GM19324 (cell line): ENCODE measurements around the gene ATG13.
"Not testable (repeated sequence)": the region's sequence is repeated elsewhere in the genome, so short reads cannot be mapped to it uniquely, and the experiment has no call there.

Source experiments
- ATAC-seq: cut with Tn5 transposase; IDR thresholded peaks from one replicate; pipeline ENCODE4 v1.9.1; 2021; ENCODE audit warnings: mild to moderate bottlenecking, moderate library complexity; ENCODE audit not compliant: unreplicated experiment, low FRiP score

The ATG13 gene

GRCh38 chr11:46617134-46617971 lies at the start of gene ATG13, which contains the start of gene HARBI1:
TSS of gene ATG13 (plus strand) at chr11:46617553. CDS start at chr11:46644292, 26,739 bp downstream.
TSS of gene HARBI1 (minus strand) at chr11:46617227. CDS start at chr11:46616237, 990 bp downstream.
- peak; percentile 98 for ATAC-seq

DNA sequence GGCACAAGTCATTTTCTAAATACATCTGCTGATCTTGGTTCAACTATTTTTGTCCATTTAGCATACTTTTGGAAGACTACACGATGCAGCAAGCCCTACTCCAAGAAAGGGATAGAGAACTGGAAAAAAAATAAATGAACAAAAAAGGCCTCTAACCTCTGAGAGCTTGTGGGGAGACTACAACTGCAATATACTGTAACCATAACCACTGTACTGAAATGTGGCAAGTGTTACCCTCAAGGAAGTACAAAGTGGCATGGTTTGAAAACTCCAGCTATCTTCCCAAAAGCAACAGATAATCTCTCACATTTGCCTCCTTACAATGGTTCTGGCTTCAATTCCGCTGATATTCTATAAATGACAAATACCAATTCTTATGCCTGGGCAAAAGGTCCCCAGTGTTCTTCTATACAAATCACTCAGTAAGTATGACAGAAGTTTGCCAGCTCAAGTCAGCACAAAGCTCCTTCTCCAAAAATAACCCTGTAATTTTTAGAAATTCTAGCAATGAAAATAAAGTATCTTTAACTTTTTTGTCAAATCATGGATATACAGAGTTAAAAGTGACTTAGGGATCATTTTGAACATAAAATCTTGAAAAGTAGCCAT lies 46.5 kb upstream of the ATG13 start:
- no peak for ATAC-seq

DNA sequence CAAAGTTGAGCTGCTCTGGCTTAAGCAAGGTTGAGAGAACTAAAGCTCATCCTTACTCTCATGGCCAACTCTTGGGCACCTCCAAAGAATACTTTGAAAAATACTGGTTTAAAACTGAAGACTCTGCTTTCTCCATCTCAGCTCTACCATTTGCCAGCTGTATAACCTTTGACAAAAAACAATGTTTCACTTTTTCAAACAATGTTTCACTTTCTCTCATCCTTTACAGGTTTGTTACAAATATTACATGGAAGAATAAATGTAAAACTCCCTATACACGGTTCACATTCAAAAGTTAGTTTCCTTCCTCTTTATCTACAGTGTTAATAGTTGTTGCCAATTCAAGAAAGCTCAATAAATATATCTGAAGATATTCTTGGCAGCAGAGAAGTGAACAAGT lies 42.7 kb upstream of the ATG13 start:
- ATAC-seq: no peak

DNA sequence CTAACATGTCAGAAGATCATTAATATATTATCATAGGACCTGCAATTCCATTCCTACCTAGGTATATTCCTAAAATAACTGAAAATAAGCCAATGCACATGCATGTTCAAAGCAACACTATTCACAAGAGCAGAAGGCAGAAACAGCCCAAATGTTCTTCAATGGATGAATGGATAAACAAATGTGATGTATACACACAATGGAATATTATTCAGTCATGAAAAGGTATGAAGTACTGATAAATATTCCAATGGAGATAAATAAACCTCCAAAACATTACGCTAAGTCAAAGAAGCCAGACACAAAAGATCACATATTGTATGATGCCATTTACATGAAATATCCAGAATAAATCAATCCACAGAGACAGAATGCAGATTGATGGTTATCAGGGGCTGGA lies 40.3 kb upstream of the ATG13 start:
- no peak for ATAC-seq

DNA sequence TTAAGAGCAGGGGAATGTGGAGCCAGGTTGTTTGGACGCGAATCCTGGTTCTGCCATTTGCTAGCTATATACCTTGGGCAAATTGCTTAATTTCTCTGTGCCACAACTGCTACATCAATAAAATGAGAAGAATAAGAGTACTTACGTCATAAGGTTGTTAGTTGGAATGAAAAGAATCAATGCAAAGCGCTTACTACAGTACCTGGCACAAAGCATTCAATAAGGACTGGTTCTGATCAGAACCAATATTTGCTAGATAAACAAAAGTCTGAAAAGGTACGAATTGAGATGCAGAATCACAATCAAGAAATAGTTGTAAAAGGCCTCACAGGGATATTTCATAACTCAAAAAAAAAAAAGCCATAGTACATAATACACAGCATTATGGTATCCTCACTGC lies 34.8 kb upstream of the ATG13 start:
- ATAC-seq: no peak

DNA sequence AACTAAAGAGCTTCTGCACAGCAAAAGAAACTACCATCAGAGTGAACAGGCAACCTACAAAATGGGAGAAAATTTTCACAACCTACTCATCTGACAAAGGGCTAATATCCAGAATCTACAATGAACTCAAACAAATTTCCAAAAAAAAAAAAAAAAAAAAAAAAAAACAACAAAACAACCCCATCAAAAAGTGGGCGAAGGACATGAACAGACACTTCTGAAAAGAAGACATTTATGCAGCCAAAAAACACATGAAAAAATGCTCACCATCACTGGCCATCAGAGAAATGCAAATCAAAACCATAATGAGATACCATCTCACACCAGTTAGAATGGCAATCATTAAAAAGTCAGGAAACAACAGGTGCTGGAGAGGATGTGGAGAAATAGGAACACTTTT lies 33.8 kb upstream of the ATG13 start:
- not testable (repeated sequence) for ATAC-seq

DNA sequence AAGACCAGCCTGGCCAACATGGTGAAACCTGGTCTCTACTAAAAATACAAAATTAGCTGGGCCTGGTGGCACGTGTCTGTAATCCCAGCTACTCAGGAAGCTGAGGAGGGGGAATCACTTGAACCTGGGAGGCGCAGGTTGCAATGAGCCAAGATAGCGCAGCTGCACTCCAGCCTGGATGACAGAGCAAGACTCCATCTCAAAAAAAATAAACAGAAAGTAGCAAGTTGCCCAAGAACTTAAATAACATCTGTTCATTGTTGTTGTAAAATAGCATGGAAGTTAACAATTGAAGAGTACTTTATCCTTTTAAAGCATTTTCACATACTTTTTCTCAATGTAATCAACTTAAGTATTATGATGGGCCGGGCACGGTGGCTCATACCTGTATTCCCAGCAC lies 29.2 kb upstream of the ATG13 start:
- no peak for ATAC-seq

GRCh38 chr11:46588915-46589314 lies 28.4 kb upstream of the ATG13 start:
- ATAC-seq: no peak

DNA sequence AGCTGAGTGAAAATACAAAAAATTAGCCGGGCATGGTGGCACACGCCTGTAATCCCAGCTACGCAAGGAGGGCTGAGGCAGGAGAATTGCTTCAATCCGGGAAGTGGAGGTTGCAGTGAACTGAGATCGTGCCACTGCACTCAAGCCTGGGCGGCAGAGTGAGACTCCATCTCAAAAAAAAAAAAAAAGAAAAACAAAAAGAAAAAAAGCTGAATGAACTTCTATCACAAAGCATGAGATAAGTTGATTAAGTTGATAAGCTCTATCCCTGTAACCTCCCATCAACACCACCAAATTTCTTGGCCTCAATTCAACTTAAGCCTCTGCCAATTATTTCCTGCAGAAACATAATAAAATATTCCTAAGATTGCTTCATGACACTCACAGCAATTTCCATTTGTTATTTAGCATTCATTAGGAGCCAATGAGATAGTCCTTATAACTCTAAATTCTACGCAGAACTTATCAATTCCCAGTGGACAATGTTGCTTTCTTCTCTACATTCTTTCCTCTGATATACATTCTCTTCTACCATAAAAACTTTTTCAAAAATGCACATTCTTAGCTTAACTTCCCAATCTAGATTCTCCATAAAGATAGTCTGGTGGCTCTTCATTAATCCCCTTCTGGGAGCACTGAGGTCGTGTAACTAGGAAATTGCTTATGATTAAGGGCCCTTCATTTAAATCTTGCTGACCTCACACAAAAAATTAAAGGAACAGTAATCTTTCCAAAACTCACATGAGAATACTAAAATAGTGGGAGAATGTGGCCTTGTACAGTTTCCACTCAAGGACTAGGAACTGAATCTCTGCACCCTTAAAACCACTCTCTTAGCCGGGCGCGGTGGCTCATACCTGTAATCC lies 26.4 kb upstream of the ATG13 start:
- ATAC-seq: no peak

DNA sequence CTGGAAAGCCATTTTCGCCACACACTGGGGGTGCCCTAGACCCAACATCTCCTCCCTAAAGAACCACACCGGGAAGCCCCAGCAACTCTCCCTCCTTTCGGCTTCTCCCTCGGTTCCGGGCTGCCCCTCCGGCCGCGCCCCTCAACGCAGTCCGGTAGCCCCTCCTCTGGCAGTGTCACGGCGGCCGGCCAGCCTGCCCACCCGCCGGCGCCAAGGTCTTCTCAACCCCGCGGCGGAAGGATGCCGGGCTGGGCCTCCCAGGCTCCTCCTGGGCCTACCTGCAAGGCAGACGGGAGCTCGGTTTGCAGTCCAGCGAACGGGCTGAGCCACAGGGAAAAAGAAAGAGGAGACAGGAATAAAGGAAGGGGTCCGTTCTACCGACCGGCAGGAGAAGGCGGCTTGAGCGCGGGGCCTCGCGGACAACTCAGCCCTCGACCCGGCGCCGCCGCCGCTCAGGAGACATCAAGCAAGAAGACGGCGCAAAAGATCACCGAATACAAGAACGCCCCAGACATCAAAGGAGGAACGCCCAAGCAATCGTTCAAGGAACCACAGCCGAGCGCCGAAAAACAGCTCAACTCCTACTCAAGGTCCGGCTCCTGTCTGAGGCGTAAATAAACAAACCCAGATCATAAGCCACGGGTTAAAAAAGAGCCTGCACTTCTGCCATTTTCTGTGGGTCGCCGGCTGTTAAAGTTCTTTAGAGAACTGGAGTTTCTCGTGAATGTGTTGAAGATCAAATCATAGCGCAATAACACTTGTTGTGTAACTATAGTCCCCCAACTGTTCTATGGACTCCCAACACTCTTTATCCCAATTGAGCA lies 23.6 kb upstream of the ATG13 start, which contains the start of gene AMBRA1:
Gene AMBRA1, minus strand, starts transcription at position 474 of the 824 bp plus-strand sequence. CDS start 45,643 bp downstream, outside the sequence.
- peak; percentile 82 for ATAC-seq

- no peak for ATAC-seq
Measured at GRCh38 chr11:46594374-46594700, 23.0 kb upstream of the ATG13 start.

GRCh38 chr11:46594785-46595184 lies 22.6 kb upstream of the ATG13 start:
- ATAC-seq: no peak

DNA sequence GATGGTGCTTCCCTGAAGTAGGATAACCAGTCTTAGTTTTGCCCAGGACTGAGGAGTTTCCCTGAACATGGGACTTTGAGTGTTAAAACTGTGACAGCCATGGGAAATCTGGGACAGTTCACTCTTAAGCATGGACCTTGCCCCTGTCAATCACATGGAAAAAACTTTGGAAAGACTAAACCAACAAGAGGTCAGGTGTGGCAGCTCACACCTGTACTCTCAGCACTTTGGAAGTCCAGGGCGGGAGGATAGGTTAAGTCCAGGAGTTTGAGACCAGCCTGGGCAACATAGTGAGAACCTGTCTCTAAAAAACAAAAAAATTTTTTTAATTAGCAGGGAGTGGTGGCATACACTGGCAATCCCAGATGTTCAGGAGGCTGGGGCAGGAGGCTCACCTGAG lies 20.2 kb upstream of the ATG13 start:
- no peak for ATAC-seq

DNA sequence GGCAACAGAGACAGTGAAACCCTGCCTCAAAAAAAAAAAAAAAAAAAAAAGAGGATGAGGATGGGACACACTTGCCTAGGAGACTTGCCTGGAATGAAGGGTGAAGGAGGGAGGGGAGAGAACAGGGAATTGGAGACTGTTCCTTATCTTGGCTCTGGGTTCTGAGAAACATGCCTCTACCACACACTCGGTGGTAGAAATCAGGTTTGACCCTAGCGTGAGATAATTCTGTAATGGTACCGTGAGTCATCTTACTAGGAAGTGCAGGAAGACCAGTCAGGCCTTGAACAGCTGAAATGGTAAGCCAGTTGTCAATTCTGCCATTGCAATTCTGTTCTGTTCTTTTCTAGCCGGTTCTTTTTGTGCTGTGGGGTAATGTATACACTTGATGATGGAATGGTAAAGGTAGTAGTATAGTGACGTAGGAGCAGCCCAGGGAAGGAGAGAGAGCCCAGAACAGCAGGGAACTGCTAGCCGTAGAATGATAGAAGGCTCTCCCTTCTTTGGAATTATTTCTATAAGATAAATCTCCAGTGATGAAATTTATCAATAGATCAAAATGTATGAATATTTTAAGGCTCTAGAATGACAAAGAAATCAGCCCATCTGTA lies 19.6 kb upstream of the ATG13 start:
- ATAC-seq: no peak

DNA sequence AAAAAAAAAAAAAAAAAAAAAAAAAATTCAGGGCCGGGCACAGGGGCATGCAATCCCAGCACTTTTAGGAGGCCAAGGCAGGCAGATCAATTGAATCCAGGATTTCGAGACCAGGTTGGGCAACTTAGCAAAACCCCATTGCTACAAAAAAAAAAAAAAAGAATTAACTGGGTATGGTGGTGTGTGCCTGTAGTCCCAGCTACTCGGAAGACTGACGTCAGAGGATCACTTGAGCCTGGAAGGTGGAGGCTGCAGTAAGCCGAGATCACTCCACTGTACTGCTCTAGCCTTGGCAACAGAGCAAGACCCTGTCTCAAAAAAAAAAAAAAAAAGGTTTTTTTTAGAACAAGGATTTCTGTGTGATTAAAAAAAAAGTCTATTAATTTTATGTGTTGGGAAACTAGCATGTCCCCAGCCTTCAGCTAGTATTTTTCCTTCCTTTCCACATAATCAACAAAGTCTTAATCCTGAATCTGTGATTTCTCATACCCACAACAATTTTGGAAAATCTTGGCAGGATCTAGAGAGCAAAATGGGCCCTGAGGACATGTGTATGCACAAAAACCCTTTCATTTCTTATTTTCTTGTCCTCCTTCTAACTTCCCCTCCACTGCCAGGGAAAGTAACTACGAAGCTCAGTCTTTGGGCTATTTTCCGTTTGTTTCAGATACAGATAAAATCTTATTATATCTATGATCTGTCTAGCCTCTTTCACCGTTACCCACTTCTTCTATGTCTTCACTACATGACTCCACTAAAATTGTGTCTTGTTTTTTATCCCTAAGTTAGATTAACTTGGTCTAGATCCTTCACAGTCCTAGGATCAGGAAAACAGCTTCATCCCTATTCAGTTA lies 17.8 kb upstream of the ATG13 start:
- no peak for ATAC-seq

DNA sequence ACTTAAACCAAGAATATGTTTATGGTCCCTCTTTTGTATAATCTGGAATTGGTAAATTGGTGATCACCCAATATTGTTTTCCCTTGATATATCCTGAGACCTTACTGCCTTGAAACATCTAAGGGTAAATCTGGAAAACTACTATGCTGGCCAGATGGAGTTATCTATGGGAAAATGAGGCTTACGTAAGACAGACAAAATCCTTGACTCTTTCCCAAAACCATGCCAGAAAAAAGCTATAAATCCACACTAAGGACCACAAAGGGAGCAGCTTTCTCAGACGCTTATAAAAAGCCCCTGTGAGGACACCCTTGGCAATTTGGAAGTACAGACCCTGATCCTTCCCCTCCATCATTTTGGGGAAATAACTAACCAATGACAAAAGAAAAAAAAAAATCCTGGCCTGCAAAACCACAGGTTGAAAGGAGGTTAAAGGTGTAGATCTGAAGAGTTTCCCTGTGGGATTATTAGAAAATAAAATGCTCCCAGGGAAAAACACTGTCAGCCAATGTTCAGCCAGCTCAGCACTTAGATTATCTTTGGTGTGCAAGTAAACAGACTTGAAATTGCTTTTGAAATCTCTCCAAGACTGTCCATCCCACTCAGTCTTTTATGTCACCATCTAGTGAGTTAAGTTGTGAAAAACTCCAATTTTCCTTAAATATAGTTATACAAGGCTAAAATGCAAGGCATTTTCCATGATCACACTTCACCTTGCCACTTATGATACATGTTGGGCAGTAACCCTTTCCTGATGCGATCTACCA lies 17.0 kb upstream of the ATG13 start:
- no peak for ATAC-seq

- ATAC-seq: no peak
Measured at GRCh38 chr11:46601129-46601528, 16.2 kb upstream of the ATG13 start.

DNA sequence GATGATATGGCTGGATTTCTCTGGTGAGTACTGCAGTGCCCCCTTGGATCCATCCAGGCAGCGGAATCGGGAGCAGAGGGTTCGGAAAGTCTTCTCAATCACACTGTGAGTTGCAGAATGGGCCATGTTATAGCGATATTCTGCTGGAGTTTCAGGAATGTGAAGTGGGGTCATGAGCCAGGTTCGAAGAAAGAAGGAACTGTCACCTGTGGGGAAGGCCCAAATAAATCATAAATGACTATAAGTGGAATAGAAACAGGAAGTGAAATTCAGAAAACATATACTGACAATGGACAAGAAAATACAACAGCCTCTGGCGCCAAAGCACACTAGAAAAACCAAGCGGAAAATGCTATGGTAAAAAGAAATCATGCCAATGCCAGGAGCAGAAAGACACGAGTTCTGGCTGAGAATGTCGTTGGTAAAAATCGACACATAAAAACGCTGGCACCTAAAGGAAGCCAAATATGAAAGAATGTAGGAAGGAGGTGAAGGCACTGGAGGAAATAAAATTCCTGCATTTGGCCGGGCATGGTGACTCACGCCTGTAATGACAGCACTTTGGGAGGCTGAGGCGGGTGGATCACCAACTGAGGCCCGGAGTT lies 13.5 kb upstream of the ATG13 start:
- no peak for ATAC-seq
